ENCODE measurements around the gene NRP1.

The NRP1 gene

GRCh38 chr10:33212061-33212748 is 122.3 kb downstream of the NRP1 start:
- DNase-seq (ENCODE audit: low spot score) = no peak

- DNase-seq (ENCODE audit: low spot score) = peak; percentile 86
Observed at GRCh38 chr10:33211106-33211878, 123.2 kb downstream of the NRP1 start.

GRCh38 chr10:33209802-33210201 is 124.7 kb downstream of the NRP1 start:
- DNase-seq (ENCODE audit: low spot score) = no peak

GRCh38 chr10:33208166-33208565 is 126.3 kb downstream of the NRP1 start:
- no peak for DNase-seq (ENCODE audit: low spot score)

- DNase-seq (ENCODE audit: low spot score) = no peak
Observed at GRCh38 chr10:33204031-33204430, 130.4 kb downstream of the NRP1 start.

GRCh38 chr10:33201971-33202370 is 132.5 kb downstream of the NRP1 start:
- no peak for DNase-seq (ENCODE audit: low spot score)

GRCh38 chr10:33201056-33201780 is 133.2 kb downstream of the NRP1 start:
- no peak for DNase-seq (ENCODE audit: low spot score)

GRCh38 chr10:33199731-33200232 is 134.7 kb downstream of the NRP1 start:
- DNase-seq (ENCODE audit: low spot score) = no peak

- DNase-seq (ENCODE audit: low spot score) = no peak
Observed at GRCh38 chr10:33198610-33199009, 135.9 kb downstream of the NRP1 start.

- DNase-seq (ENCODE audit: low spot score) = peak; percentile 8
Observed at GRCh38 chr10:33196710-33197491, 137.6 kb downstream of the NRP1 start.

GRCh38 chr10:33196377-33196706 is 138.1 kb downstream of the NRP1 start:
- DNase-seq (ENCODE audit: low spot score) = no peak

GRCh38 chr10:33195608-33196376 is 138.7 kb downstream of the NRP1 start:
- DNase-seq (ENCODE audit: low spot score) = no peak

GRCh38 chr10:33193701-33194521 is 140.6 kb downstream of the NRP1 start:
- DNase-seq (ENCODE audit: low spot score) = peak; percentile 40

GRCh38 chr10:33193057-33193700 is 141.3 kb downstream of the NRP1 start:
- DNase-seq (ENCODE audit: low spot score) = peak; percentile 81

- no peak for DNase-seq (ENCODE audit: low spot score)
Observed at GRCh38 chr10:33192190-33192589, 142.3 kb downstream of the NRP1 start.

- DNase-seq (ENCODE audit: low spot score) = no peak
Observed at GRCh38 chr10:33190406-33190805, 144.1 kb downstream of the NRP1 start.

GRCh38 chr10:33189808-33190207 is 144.7 kb downstream of the NRP1 start:
- DNase-seq (ENCODE audit: low spot score) = no peak

GRCh38 chr10:33189363-33189762 is 145.1 kb downstream of the NRP1 start:
- no peak for DNase-seq (ENCODE audit: low spot score)

- no peak for DNase-seq (ENCODE audit: low spot score)
Observed at GRCh38 chr10:33187427-33187999, 147.0 kb downstream of the NRP1 start.

All from AG08395 (cell line).